GM12872 (cell line): ENCODE results near the gene CBR4.

Experiments
- CTCF ChIP-seq: IDR thresholded peaks from 3 replicates; pipeline ENCODE4 v1.5.1; 2011; ENCODE audit warnings: low read depth, mild to moderate bottlenecking, low read length, moderate library complexity; ENCODE audit not compliant: insufficient read depth

The CBR4 gene

GRCh38 chr4:169050881-169051760 lies 41.1 kb upstream of the CBR4 start:
- no peak for TF ChIP-seq CTCF

- TF ChIP-seq CTCF = no peak
Measured at GRCh38 chr4:169050284-169050683, 40.2 kb upstream of the CBR4 start.

GRCh38 chr4:169048868-169049414 lies 38.9 kb upstream of the CBR4 start:
- no peak for TF ChIP-seq CTCF

- no peak for TF ChIP-seq CTCF
Measured at GRCh38 chr4:169047956-169048355, 37.9 kb upstream of the CBR4 start.

GRCh38 chr4:169045862-169046584 lies 36.0 kb upstream of the CBR4 start:
- no peak for TF ChIP-seq CTCF

GRCh38 chr4:169044714-169045447 lies 34.8 kb upstream of the CBR4 start:
- TF ChIP-seq CTCF = no peak

- TF ChIP-seq CTCF = no peak
Measured at GRCh38 chr4:169042608-169043007, 32.6 kb upstream of the CBR4 start.
